Astrocyte of the spinal cord (primary cell): ENCODE measurements around the gene ZFAND3.
"Not testable (repeated sequence)": the region's sequence is repeated elsewhere in the genome, so short reads cannot be mapped to it uniquely, and the experiment has no call there.

Experiments
- DNase-seq: peaks from one replicate; pipeline ENCODE4 v3.0.0; 2011; ENCODE audit warnings: low read depth, low spot score
- H3K4me3 ChIP-seq: 2 replicates; pipeline ENCODE4 v1.5.1; 2011; ENCODE audit warnings: low read depth, mild to moderate bottlenecking, low read length, moderate library complexity
- CTCF ChIP-seq: IDR thresholded peaks from 2 replicates; pipeline ENCODE4 v1.5.1; 2012; ENCODE audit warnings: low read depth, mild to moderate bottlenecking, low read length, inconsistent platforms
- in situ Hi-C: cut with HindIII; loops from 2 replicates; pipeline ENCODE4 v1.10.0; 2017; ENCODE audit warnings: low sequenced_read_pairs

Gene ZFAND3

GRCh38 chr6:37882724-37883413 lies 63.3 kb downstream of the ZFAND3 start:
- in situ Hi-C loops = no loop called here
- no peak overlapping the region for H3K4me3 ChIP-seq
- peak; percentile 82 for DNase-seq
- TF ChIP-seq CTCF = no peak

- in situ Hi-C loops = no loop called here
- no peak for TF ChIP-seq CTCF
- H3K4me3 ChIP-seq = no peak overlapping the region
- DNase-seq = no peak
Measured at GRCh38 chr6:37884548-37884947, 65.0 kb downstream of the ZFAND3 start.

- H3K4me3 ChIP-seq = no peak overlapping the region
- TF ChIP-seq CTCF = no peak
- in situ Hi-C loops = no loop called here
- no peak for DNase-seq
Measured at GRCh38 chr6:37889051-37889450, 69.5 kb downstream of the ZFAND3 start.

GRCh38 chr6:37889486-37889885 lies 70.0 kb downstream of the ZFAND3 start:
- H3K4me3 ChIP-seq = no peak overlapping the region
- no peak for DNase-seq
- in situ Hi-C loops = no loop called here
- no peak for TF ChIP-seq CTCF

GRCh38 chr6:37891072-37891471 lies 71.5 kb downstream of the ZFAND3 start:
- no peak overlapping the region for H3K4me3 ChIP-seq
- no peak for DNase-seq
- TF ChIP-seq CTCF = no peak
- in situ Hi-C loops = no loop called here

GRCh38 chr6:37893257-37893656 lies 73.7 kb downstream of the ZFAND3 start:
- in situ Hi-C loops = no loop called here
- no peak for TF ChIP-seq CTCF
- H3K4me3 ChIP-seq = no peak overlapping the region
- no peak for DNase-seq

- in situ Hi-C loops, DNase-seq, H3K4me3 ChIP-seq: not testable (repeated sequence)
Measured at GRCh38 chr6:37893734-37894133, 74.2 kb downstream of the ZFAND3 start.
